ENCODE data around the gene ZNF492.
"Not testable (repeated sequence)": the region's sequence is repeated elsewhere in the genome, so short reads cannot be mapped to it uniquely, and the experiment has no call there.

The ZNF492 gene

DNA sequence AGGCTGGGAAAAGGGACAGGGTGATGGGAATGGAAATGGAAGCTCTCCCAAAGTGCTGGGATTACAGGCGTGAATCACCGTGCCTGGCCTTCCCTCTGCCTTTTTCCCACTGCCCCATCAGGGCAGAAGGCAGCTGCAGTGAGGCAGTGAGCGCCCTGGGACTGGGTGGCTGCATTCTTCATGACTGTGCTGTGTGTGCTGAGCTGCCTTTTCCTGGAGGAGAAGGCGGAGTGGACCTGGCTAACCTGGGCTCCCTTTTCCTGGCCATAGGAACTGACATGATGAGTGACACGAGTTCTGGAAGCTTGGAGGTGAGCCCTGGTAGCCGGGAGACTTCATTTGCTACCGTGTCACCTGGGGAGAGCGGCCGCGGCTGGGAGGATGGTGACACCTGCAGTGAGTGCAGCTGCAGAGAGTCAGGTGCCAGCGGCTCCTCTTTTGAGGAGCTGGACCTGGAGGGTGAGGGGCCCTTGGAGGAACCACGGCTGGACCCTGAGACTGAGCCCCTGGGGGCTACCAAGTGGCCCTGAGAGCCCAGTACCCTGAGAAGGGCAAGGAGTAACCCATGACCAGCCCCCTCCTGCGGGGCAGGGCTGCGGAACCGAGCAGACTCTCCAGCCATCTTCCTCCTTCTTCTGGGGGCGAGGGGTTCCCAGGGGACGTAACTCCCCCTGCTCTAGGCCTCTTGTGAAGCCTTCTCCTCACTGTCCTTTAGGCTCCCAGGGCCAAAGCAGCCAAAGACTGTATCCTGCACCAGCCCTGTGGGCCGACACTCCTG, 26.3 kb upstream of the ZNF492 start:
- CTCF ChIA-PET: no interaction called here
- Mint-ChIP-seq H3K9me3 (peaks cover 50% of the 10 kb centered on the region), H3K4me3 (no peak overlapping the region)

DNA sequence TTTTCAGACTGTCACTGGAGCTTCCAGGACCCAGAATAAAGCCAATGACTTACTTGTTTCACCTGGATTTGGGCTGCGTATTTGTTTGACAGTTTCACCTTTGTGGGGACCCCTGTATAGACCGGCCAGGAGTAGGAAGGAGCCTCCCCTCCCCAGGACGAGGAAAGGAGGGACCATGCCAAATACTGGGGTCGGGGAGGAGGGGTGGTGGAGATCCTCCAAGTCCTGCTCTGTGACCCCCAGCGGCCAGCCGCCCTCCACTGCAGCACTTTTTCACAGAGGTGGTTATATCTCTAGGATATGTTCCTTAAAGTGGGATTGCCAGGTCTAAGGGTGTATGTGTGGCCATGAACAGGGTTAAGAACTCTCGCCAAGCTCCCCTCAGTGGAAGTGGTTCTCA, 25.7 kb upstream of the ZNF492 start:
- H3K4me3 Mint-ChIP-seq: no peak overlapping the region
- CTCF ChIA-PET: no interaction called here
- H3K36me3 Mint-ChIP-seq: no peaks in the 10 kb centered on the region

More for the DNA sequence above, 26.3 kb upstream of the ZNF492 start:
- no peaks in the 10 kb centered on the region for H3K36me3 Mint-ChIP-seq
- DNase-seq: no peak
- no peaks in the 10 kb centered on the region for H3K27me3 Mint-ChIP-seq
- no peaks in the 10 kb centered on the region for H3K4me1 Mint-ChIP-seq
- no peak overlapping the region for H3K27ac Mint-ChIP-seq

DNA sequence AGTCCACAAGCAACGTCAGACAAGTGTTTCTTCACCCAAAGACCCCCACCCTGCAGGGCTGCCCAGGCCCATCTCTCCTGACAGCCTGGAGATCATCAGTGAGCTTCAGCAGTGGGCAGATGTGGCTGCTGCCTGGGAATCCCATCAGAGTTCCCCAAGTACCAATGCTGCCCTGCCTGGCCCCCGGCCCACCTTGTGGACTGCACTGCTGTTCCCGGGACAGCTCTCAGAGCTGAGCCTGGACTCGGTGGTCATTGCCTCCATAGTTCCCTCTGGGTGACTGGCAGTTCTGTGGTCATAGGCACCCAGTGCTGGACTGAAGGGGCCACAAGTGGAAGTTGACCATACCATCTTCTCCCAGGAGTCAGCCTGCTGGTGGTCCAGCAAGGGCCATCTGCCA, 24.5 kb upstream of the ZNF492 start:
- H3K27me3 Mint-ChIP-seq: no peaks in the 10 kb centered on the region
- no peak overlapping the region for H3K4me3 Mint-ChIP-seq
- no peak overlapping the region for H3K27ac Mint-ChIP-seq
- H3K9me3 Mint-ChIP-seq: peaks cover 55% of the 10 kb centered on the region
- no peaks in the 10 kb centered on the region for H3K4me1 Mint-ChIP-seq
- H3K36me3 Mint-ChIP-seq: no peaks in the 10 kb centered on the region
- CTCF ChIA-PET: no interaction called here
- no peak for DNase-seq

More for the DNA sequence above, 25.7 kb upstream of the ZNF492 start:
- H3K27ac Mint-ChIP-seq: no peak overlapping the region
- DNase-seq: no peak
- H3K27me3 Mint-ChIP-seq: no peaks in the 10 kb centered on the region
- no peaks in the 10 kb centered on the region for H3K4me1 Mint-ChIP-seq
- peaks cover 50% of the 10 kb centered on the region for H3K9me3 Mint-ChIP-seq

DNA sequence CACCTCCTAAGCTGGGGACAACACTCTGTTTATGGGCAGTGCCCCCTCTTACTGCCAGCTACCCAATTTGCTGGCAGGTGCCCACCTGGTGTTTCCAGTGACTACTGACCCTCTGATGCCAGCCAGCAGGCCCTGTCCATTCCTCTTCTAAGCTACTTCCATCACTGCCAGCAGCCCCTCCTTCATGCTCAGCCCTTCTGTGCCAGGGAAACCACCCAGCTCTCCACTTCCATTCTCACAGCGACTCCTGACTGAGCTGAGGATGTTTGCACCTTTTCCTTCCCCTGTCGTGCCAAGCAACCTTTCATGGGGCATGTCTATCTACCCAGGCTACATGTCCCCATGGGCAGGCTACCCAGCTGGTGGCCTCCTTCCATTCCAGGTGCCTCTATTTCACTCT, 24.0 kb upstream of the ZNF492 start:
- H3K27me3 Mint-ChIP-seq: no peaks in the 10 kb centered on the region
- no peak for DNase-seq
- H3K27ac Mint-ChIP-seq: no peak overlapping the region
- H3K36me3 Mint-ChIP-seq: no peaks in the 10 kb centered on the region
- CTCF ChIA-PET: no interaction called here
- peaks cover 56% of the 10 kb centered on the region for H3K9me3 Mint-ChIP-seq
- no peak overlapping the region for H3K4me3 Mint-ChIP-seq
- H3K4me1 Mint-ChIP-seq: no peaks in the 10 kb centered on the region

DNA sequence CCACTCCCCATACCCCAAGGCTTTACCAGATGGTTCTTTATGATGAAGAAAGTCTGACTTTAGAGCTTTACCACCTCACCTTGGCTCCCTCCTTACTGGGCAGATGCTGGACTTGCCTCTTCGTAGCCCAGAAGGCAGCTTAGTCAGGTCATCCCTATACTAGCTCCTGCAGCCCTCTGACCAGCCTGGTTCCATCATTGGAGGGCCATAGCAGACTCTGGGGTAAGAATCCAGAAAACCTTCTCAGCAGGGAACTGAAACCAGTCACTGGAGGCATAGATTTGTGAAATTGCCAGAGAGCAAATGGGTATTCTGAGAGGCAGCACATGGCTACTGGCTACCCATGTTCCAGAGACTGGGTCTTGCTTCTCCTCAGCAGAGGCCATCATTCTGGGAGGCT, 21.8 kb upstream of the ZNF492 start:
- H3K27ac Mint-ChIP-seq: no peak overlapping the region
- H3K4me1 Mint-ChIP-seq: no peaks in the 10 kb centered on the region
- no peak for DNase-seq
- H3K27me3 Mint-ChIP-seq: no peaks in the 10 kb centered on the region
- H3K4me3 Mint-ChIP-seq: no peak overlapping the region
- CTCF ChIA-PET: no interaction called here
- H3K9me3 Mint-ChIP-seq: peaks cover 62% of the 10 kb centered on the region
- no peaks in the 10 kb centered on the region for H3K36me3 Mint-ChIP-seq

DNA sequence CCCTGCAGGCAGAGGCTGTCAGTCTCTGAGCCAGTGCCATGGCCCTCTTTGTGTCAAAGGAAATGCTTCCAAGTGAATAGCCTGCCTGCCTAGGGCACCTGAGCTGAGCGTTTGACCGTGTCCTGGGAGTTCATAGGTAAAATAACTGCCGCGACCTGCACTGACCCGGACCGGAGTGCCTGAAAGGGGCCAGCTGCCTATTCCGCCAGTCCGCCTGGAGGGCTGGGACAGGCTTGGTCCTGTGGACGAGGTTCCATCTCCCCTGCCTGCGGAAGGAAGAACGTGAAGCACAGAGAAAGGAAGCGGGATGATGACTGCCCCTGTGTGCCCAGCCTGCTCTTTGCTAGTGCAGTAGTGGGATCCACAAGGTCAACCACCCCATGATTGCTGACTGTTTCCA, 17.5 kb upstream of the ZNF492 start:
- CTCF ChIA-PET: no interaction called here
- H3K27me3 Mint-ChIP-seq: no peaks in the 10 kb centered on the region
- no peak overlapping the region for H3K27ac Mint-ChIP-seq
- DNase-seq: no peak
- no peaks in the 10 kb centered on the region for H3K4me1 Mint-ChIP-seq
- no peaks in the 10 kb centered on the region for H3K36me3 Mint-ChIP-seq
- H3K4me3 Mint-ChIP-seq: no peak overlapping the region
- peaks cover 50% of the 10 kb centered on the region for H3K9me3 Mint-ChIP-seq

DNA sequence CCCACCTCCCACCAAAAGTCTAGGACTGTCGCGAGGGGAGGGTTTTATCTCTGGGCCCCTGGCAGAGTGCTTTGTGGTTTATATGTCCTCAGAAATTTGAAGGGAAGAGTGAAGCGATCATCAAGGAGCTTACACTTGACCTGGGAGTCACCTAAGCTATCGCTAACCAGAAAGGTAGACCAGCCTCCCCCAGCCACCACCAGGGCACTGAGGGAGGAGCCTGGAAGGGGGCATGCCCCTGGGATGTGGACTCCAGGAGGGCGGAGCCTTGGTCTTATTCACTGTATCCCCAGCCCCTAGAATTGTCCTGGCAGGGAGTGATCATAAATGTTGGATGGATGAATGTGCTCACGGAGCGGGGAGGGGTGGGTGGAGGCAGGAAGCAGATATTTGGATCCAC, 16.9 kb upstream of the ZNF492 start:
- H3K27me3 Mint-ChIP-seq, H3K36me3 Mint-ChIP-seq, H3K4me3 Mint-ChIP-seq, DNase-seq, H3K27ac Mint-ChIP-seq, H3K4me1 Mint-ChIP-seq, CTCF ChIA-PET: not testable (repeated sequence)
- peaks cover 48% of the 10 kb centered on the region for H3K9me3 Mint-ChIP-seq

DNA sequence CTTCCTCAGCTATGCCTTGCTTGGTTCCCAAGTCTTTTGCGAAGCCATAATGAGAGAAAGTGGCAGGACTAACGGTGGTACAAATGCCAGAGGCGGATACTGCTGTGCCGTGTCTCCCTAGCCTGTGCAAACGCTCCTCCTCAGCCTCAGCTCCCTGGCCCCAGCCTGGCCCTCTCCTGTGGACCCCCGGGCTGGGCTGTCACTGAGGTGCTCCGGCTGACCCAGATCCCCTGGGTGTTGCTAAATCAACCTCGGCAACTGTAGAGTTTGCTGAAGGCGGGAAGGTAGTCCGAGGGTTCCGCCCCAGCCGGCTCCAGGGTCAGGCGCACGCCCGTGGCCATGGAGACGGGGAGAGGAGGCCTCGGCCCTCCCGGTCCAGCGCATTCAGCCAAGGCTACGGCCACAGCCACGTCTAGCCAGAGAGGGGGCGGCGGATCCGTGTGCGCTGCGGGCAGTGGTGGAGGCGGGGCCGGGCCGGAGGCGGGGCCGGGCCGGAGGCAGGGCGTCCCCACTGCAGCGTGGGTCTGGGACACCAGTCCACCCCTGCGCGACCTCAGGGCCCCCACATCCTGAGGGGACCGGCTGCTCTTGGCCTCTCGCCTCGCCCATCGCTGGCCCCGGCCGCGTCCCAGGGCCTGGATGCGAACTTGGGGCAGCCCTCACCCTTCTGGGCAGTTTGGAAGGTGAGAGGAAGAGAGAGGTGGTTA, 16.4 kb upstream of the ZNF492 start:
- no peak for DNase-seq
- Mint-ChIP-seq H3K36me3 (no peaks in the 10 kb centered on the region), H3K9me3 (peaks cover 46% of the 10 kb centered on the region), H3K27ac (no peak overlapping the region), H3K27me3 (no peaks in the 10 kb centered on the region), H3K4me1 (no peaks in the 10 kb centered on the region), H3K4me3 (no peak overlapping the region)
- CTCF ChIA-PET: no interaction called here

DNA sequence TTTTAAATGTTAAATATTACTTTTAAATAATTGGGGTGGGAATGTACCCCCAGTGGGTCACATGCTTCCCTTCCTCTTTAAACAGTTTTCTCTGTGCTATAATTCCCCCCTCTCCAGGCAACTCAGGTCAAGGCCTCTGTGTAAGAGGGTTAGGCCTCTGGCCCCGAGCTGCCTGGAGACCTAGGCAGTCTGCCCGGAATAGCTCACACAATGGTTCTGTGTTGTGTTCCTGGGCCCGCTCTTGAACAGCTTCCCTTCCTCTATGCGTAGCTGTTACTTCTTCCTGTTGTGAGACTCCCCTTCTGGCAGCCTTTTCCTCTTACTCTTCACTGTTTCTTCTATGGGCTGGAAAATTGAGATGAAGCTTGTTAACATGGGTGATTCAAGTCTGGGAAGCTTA, 14.8 kb upstream of the ZNF492 start:
- no peaks in the 10 kb centered on the region for H3K27me3 Mint-ChIP-seq
- no peaks in the 10 kb centered on the region for H3K36me3 Mint-ChIP-seq
- DNase-seq: no peak
- H3K9me3 Mint-ChIP-seq: peaks cover 41% of the 10 kb centered on the region
- CTCF ChIA-PET: no interaction called here
- no peak overlapping the region for H3K4me3 Mint-ChIP-seq
- no peaks in the 10 kb centered on the region for H3K4me1 Mint-ChIP-seq
- no peak overlapping the region for H3K27ac Mint-ChIP-seq

DNA sequence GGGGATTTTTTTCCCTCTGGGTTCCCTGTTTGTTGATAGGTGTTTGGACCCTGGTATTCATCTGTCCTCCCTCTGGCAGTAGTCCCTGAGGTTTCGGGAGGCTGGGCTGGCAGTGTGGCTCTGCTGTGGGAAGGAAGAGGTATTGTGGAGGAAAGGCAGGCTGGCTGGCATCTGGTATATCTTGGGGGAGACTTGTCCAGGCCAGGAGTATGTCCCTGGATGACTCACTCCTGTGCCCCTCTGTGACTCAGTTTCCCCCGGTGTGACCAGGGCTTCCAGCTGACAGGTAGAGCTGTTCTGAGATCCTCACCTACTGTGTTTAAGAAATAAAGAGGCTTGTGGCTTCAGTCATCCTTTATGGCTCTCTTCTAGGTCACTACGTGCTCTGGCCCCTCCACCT, 14.2 kb upstream of the ZNF492 start:
- Mint-ChIP-seq H3K27me3 (no peaks in the 10 kb centered on the region), H3K4me3 (no peak overlapping the region), H3K9me3 (peaks cover 40% of the 10 kb centered on the region), H3K4me1 (no peaks in the 10 kb centered on the region), H3K36me3 (no peaks in the 10 kb centered on the region), H3K27ac (no peak overlapping the region)
- DNase-seq: no peak
- CTCF ChIA-PET: no interaction called here

DNA sequence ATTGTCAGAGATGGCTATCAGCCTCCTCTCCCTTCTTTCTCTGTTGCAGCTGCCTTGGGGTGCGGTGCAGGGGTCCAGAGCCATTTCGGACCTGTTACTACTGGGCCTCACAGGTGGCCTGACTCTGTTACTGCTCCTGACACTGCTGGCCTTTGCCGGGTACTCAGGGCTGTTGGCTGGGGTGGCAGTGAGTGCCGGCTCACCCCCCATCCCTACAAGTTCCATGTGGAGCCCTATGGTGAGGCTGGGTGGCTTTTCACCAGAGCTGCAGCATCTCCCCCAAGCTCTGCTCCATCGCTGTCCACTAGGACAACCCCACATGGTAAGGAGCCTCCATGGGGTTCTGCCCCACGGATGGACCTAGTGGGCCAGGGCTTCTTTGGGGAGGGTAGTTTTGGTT, 13.7 kb upstream of the ZNF492 start:
- H3K9me3 Mint-ChIP-seq: peaks cover 36% of the 10 kb centered on the region
- no peak for DNase-seq
- H3K36me3 Mint-ChIP-seq: no peaks in the 10 kb centered on the region
- H3K4me1 Mint-ChIP-seq: no peaks in the 10 kb centered on the region
- CTCF ChIA-PET: no interaction called here
- no peak overlapping the region for H3K27ac Mint-ChIP-seq
- no peaks in the 10 kb centered on the region for H3K27me3 Mint-ChIP-seq
- no peak overlapping the region for H3K4me3 Mint-ChIP-seq

DNA sequence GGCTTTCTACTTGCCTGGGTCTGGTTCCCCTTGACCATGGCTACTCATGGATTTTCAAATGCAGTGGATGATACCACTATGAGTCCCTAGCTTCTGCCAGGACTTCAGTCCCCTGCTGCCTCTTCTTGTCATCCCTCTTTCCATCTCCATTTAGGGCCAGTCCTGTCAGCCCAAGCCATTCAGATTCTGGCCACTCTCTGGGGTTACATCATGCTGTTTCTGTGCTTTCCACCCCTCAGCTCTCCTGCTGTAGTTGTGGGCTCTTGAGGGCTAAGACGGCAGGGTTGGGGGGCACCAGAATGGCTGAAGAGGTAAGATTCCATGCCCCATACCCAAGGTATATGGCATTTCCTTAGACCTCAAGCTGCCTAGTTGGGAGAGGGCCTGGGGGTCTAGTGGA, 13.2 kb upstream of the ZNF492 start:
- Mint-ChIP-seq H3K36me3 (no peaks in the 10 kb centered on the region), H3K9me3 (peaks cover 37% of the 10 kb centered on the region), H3K27me3 (no peaks in the 10 kb centered on the region), H3K27ac (no peak overlapping the region), H3K4me3 (no peak overlapping the region), H3K4me1 (no peaks in the 10 kb centered on the region)
- DNase-seq: no peak
- CTCF ChIA-PET: no interaction called here

DNA sequence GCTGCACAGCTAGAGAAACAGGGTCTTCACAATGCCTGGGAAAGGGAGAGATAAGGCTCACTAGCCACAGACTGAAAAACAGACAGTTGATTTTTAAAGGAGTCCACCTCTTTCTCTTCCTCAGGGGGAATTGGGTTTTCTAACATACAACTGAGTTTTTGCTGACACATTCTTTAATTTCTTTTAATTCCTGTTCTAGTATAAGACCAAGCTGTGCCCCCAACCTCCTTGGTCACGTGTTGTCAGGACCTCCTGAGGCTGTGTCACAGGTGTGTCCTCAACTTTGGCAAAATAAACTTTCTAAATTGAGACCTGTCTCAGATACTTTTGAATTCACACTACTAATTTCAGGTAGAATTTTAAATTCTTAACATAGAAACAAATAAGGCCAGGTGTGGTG, 12.1 kb upstream of the ZNF492 start:
- DNase-seq: no peak
- Mint-ChIP-seq H3K9me3 (peaks cover 33% of the 10 kb centered on the region), H3K36me3 (no peaks in the 10 kb centered on the region), H3K4me3 (no peak overlapping the region), H3K27ac (no peak overlapping the region), H3K27me3 (no peaks in the 10 kb centered on the region), H3K4me1 (no peaks in the 10 kb centered on the region)
- CTCF ChIA-PET: no interaction called here

DNA sequence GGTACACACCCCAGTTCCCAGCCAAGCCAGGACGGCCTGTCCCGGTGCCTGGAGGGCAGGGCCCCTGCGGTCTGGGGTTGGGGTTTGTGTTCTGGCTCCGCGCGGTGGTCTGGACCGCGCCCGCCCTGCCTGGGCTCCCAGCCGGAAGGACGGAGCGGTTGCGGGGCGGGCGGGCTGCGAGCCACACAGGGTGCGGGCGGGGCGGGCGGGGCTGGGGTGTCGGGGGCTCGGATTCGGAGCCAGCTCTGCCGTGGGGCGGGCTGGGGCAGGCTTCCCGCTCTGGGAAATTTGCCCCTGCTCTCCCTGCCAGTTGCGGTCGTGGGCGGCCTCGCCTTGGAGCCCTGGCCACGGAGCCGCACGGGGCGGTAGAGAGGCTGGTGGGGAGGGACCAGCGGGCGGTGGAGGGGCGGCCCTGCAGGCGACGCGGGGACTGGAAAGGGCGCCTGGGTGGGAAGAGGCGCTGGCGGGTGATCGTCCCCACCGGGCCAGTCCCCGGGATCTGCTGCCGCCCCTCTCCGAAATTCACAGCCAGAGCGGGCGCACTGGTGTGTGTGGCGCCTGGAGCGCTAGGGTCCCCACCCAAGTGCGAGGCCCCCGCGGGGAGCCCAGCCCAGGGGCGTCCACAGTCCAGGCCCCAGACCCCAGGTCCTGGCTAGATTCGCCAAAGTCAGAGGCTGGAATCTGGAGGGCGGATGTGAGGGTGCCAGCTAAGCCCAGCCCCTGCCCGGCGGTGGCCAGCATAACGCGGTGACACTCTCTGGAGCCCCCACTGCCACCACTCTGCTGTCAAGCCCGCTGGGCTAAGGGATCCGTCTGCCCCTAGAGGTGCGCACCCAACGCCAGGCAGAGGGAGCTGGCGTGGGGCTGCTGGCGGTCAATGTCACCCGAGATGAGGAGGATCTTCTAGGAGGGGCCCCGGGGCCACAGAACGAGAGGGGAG, 11.0 kb upstream of the ZNF492 start:
- no peaks in the 10 kb centered on the region for H3K36me3 Mint-ChIP-seq

More for the DNA sequence above, 11.0 kb upstream of the ZNF492 start:
- Mint-ChIP-seq H3K27ac (no peak overlapping the region), H3K4me3 (no peak overlapping the region), H3K9me3 (peaks cover 34% of the 10 kb centered on the region), H3K4me1 (no peaks in the 10 kb centered on the region), H3K27me3 (no peaks in the 10 kb centered on the region)
- no peak for DNase-seq
- CTCF ChIA-PET: no interaction called here

All from activated naive CD4-positive, alpha-beta T cell treated with anti-CD3 and anti-CD28 coated beads, Interleukin-2, amount 10 ng/mL, durations not matched to agents 7 days and 5 days (primary cell).